Stimulated activated naive CD4-positive, alpha-beta T cell (primary cell): ENCODE results near the gene STAM2.
"Not testable (repeated sequence)": the region's sequence is repeated elsewhere in the genome, so short reads cannot be mapped to it uniquely, and the experiment has no call there.

Experiments
- DNase-seq, 6 experiments: peaks; one replicate each; lab custom pipeline; 2025; lab: John Stamatoyannopoulos, UW

The STAM2 gene

DNA sequence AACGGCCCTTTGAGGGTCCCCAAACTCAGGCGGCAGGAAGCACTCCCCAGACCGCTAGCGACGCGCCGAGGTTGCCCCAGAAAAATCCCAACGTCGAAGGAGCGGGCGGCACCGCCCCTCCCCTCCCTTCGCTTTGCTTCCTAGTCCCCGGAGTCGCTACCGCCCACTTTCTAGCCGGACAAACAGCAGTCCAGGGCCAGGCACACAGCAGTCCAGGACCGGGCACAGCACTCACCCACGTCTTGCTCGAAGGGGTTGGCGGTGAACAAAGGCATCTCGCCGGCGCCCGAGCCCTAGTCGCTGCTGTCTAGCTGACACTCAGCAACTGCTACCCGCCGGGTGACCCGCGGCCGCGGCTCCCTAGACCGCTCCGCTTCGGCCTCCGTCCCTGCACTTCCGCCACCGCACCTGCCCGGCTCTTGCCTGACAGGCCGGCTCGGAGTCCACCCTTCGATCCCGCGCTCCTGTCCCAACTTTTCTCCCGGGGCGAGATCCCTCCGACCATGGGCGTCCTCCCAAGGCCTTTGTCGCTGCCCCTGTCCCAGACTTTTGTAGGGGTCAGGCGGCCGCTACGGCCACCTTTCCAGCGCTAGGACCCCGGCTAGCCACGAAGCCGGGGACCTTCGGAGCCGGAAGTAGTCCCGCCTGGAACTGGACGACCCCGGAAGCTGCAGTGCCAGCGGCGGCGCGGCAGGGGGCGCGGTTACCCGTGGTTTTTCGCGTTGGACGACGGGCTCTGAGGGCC, at the start of gene STAM2:
TSS of gene STAM2 (minus strand) at position 396 of the 745 bp plus-strand sequence. CDS start at position 275, 121 bp downstream.
- peak; percentile 75 to 92 (median 84) for DNase-seq

DNA sequence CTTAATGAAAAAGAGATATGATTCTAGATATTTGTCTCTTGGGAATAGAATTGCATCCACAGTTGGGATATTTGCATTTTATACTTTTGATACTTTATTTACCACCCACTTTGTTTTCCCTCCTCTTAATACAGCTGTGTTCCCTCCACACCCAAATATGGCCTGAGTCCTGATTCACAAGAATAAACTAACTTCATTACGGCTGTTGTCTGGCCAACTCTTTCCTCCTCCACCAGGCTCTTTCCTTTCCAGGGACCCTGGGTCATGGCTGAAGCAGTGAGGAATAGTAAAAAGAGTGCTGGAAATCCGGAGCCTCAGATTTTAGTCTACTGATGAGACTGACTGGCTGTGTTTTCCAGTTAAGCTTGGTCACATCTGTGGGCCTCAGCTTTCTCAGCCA, 48.4 kb upstream of the STAM2 start:
- no peak for DNase-seq

DNA sequence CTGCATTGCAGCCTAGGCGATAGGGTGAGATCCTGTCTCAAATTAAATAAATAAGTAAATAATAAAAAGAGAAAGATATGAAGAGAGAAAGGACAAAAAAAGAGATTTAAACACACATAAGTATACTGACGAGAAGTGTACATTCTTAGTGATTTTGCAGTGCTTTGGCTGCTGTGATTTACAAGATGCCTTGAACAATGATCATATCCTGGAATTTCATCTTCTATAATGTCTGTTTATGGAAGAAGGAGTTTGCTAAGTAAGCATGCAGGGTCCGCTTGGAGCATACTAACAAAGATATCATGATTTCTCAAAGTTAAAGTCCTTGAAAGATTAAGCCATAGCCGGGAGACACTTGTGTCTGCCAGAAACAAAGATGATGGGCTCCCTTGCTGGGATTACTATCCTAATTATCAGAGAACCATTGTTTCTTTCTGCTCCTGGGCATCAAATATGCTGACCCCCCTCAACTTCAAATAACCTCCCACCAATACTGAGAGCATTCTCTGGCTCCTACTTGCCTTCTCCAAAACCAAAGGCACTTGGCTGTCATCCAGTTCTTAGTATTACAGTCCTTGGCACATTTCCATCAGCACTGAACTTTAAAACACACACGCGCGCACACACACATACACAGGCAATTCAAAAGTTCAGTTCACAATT, 47.5 kb upstream of the STAM2 start:
- DNase-seq, result no peak

DNA sequence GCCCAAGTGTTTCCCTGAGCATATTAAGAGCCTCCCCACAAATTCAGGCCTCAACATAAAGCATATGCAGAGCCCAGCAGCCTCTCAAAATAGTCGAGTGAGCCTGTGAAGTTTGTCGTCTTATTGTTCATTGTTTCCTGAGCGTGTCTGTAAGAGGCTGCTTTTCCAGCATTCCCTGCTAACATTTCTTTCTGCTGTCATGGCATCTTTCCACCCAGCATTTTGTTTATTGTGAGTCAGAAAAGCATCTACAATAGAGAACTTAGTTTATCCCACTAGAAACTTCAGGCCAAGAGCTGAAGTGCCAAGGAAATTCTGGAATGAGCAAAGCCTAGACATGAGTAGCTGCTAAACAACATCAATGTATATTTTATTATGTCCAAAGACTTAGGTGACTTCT, 46.3 kb upstream of the STAM2 start:
- no peak for DNase-seq

DNA sequence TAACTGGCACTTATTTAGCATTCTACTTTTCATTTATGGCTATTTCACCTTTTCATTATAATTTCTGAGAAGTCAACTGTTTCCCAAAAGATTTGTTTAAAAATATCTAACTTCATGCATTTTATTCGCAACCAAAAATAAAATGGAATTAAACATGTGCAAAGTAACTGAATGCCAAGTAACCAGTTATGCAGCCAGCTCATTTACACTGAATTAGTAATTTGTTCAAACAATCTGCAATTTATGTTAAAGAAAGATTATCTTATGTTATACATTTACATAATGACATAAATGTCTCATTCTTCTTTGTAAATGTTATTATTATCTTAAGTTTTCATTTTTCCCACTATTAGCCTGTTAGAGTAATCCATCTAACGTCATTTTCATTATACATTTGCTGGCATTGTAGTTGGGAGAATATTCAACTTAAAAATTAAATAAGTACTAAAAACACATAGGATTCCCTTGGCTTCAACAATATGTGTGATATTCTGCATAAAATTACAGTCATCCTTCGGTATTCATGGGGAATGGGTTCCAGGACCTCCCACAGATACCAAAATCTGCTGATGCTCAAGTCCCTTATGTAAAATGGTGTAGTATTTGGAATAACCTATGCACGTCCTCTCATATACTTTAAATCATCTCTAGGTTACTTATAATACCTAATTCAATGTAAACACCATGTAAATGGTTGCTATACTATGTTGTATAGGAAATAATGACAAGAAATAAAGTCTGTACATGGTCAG, 43.7 kb upstream of the STAM2 start:
- DNase-seq, result no peak

DNA sequence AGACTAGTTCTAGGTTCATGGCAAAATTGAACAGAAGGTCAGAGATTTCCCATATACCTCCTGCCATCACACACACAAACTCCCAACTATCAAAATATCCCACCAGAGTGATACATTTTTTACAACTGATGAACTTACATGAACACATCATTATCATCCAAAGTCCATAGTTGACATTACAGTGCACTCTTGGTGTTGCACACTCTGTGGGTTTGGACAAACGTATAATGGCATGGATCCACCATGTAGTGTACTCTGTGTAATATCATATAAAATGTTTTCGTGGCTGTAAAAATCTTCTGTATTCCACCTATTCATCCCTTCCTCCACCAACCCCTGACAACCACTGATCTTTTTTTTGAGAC, 25.9 kb upstream of the STAM2 start:
- no peak for DNase-seq

DNA sequence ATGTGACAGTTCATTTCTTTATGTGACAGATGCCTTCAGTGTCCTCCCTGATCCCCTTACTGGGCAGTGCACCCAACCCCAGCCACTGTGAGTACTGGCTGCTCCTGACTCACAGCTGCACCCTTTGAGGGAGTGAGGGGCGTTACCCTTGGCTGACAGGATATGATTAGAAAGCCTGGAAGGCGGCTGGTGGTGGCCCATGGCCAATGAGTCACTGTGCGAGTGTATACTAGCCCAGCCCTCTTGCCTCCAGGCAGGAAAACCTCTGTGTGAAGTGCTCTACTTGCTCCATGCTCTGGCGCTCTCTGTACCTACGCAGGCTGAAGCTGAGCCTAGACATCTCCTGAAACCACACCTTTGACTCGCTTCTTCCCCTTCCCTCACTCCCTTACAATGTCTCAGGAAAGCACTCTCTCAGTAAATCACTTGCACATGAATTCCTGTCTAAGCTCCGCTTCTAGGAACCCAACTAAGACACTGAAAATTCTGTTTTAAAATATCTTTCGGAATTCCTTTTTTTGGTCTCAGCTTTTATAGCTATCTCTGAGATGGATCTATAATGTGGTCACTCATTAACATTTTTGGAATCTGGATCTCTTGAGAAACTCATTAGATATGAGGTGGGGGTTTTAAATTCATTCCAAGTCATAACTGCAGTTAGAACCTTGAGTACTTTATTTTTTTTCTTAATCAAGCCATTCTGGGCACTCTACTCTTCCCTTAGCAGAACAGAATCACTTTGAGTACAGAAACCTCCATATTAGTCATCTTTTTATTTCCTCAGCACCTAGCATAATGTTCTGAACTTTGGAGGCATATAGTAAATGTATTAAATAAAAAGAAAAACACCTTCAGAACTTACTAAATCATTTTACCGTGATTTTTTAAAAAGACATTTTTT, 25.3 kb upstream of the STAM2 start:
- no peak for DNase-seq

DNA sequence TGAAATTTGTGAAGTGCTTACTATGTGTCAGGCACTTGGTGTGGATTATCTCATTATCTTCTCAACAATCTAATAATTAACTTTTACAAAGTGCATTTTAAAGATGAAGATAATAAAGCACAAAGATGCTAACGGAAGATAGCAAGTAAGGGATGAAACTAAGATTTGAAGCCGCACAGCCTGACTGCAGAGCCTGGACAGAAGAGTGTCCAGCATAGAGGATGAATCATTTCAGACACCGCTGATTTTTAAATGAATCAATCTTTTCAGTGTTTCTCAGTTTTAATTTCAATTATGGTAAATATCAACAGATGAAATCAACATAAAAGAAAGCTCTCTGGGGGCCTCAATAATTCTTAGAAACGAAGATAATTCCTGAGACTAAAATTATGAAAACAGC, 24.5 kb upstream of the STAM2 start:
- no peak for DNase-seq

DNA sequence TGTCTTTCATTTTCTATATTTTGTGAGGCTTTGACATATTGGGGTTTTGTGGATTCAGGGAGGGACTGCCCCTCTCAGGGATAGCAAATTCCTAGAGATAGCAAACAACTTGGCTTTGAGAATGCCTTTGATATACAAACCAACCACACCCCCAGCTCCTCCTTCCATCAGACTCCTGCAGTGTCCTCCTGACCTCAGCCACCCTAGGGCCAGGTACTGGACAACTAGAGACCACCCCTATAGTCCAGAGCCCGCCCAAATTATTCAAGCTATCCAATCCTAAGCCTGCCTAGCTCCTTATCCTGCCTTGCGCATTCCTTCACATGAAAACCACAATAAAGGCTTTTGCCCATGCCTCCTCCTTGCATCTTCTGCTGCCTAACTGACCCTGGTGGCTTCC, 22.9 kb upstream of the STAM2 start:
- no peak for DNase-seq

DNA sequence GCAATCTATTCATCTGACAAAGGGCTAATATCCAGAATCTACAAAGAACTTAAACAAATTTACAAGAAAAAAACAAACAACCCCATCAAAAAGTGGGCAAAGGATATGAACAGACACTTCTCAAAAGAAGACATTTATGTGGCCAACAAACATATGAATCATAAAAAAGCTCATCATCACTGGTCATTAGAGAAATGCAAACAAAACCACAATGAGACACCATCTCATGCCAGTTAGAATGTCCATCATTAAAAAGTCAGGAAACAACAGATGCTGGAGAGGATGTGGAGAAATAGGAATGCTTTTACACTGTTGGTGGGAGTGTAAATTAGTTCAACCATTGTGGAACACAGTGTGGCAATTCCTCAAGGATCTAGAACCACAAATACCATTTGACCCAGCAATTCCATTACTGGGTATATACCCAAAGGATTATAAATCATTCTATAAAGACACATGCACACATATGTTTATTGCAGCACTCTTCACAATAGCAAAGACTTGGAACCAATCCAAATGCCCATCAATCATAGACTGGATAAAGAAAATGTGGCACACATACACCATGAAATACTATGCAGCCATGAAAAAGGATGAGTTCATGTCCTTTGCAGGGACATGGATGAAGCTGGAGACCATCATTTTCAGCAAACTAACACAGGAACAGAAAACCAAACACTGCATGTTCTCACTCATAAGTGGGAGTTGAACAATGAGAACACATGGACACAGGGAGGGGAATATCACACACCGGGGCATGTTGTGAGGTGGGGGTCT, 22.1 kb upstream of the STAM2 start:
- DNase-seq, result not testable (repeated sequence)

DNA sequence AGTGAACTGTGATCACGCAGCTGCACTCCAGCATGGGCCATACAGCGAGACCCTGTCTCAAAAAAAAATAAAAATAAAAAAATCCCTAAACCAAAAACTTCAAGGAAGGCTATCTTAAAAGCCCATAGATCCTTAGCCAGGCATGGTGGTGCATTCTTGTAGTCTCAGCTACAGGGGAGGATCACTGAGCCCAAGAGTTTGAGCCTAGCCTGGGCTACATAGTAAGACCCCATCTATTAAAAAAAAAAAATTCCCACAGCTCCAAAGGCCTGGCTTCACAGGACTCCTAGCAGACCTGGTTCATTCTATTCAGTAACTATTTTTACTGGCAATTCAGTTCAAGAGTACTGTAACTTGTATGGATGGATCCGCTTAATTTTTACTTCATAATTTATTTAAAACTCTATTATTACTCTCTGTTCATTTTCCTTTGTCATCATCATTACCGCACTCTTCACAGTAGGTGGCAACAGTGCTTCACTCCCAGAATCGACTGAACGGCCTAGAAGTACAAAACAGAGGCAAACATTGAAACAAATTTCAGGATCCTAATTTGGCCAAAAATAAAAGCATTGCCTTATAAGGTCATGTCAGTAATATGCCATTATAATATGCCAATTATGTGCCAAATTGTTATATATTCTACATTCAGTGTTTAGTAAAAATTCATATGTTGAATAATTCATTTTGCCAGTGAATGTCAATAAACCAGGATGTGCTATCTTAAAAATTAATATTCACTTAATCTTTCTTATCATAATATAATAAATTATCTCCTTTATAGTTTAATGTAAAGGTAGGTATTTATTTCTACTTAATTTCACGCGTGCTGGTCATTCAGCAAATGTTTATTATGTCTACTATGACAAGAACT, 14.3 kb upstream of the STAM2 start:
- DNase-seq, result no peak

DNA sequence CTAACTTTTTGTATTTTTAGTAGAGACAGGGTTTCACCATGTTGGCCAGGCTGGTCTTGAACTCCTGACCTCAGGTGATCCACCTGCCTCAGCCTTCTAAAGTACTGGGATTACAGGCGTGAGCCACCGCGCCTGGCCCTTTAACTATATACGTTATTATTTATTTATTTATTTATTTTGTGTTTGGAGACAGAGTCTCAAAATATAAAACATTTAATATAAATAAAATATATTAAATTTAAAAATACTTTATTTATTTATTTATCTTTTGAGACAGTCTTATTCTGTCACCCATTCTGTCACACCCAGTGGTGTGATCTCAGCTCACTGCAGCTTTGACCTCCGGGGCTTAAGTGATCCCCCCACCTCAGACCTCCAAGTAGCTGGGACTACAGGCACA, 11.2 kb upstream of the STAM2 start:
- not testable (repeated sequence) for DNase-seq

DNA sequence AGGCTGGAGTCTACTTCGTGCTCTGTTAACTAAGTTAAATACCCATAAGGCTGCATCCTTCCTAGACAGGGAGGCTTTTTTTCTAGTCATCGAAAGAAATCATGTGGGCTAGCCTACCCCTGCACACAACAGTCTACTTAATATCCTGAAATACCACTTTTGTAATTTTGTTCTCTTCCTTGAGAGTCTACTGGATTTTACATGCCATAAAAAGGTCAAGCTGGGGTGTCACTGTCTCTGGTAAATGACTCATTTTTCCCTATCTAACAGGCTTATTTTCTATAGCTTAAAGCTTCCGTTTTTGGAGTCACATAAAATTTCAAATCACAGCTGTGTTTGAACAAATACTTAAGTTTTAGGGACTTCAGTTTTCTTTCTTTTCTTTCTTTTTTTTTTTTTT, 10.7 kb upstream of the STAM2 start:
- DNase-seq, result no peak

DNA sequence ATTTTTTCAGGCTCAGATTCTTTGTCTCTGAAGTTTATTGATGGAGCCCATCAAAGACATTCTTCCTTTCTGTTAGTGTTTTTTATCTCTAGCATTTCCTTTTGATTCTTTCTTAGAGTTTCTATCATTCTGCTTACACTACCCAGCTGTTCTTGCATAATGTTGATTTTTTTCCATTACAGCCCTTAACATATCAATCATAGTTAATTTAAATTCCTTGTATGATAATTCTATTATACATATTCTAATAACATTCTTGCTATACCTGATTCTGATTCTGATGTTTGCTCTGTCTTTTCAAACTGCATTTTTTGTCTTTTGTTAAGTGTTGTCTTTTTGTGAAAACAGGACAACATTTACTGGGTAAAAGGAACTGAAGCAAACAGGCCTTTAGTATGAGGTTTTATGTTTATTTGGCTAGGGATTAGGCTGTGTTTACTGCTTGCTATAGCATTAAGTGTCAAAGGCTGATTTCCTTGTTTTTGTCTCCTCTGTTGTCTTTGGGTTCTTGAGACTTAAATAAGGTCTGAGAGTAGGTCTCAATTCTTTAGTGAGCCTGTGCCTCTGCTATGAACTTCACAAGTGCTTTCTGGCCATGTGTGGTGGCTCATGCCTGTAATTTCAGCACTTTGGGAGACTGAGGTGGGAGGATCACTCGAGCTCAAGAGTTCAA, 8.0 kb upstream of the STAM2 start:
- DNase-seq, result no peak

DNA sequence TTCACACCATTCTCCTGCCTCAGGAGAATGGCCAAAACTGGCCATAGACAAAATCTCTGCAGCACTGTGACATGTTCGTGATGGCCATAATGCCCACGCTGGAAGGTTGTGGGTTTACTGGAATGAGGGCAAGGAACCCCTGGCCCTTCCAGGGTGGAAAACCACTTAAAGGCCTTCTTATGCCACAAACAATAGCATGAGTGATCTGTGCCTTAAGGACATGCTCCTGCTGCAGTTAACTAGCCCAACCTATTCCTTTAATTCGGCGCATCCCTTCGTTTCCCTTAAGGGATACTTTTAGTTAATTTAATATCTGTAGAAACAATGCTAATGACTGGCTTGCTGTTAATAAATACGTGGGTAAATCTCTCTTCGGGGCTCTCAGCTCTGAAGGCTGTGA, 2.1 kb upstream of the STAM2 start:
- DNase-seq, result not testable (repeated sequence)

DNA sequence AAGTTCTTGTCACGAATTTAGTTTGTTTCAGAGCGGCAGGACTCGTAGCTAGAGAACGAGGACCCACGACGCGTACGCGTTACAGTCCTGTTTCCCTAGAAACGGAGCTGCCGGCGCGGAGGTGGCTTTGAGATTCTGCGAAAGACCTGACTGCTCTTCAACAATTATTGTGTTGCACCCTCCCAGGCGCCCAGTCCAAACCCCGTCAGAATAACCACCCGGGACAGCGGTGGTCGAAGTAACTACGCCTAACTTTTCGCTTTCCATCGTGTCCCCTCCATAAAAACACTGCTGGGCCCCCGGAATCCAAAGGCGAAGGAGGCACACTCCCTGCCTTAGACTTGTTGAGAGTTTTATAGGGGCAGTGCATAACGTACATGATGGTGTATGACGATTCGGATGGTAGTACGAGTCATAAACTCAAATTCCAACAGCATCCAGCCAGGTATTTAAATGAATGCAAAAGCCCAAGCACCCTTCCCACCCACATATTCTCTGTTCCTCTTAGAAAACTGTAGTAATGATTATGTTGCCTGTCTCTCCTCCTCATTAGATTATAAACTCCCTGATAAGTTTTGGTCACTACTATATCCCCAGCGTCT, 651 bp upstream of the STAM2 start:
- DNase-seq, result no peak

DNA sequence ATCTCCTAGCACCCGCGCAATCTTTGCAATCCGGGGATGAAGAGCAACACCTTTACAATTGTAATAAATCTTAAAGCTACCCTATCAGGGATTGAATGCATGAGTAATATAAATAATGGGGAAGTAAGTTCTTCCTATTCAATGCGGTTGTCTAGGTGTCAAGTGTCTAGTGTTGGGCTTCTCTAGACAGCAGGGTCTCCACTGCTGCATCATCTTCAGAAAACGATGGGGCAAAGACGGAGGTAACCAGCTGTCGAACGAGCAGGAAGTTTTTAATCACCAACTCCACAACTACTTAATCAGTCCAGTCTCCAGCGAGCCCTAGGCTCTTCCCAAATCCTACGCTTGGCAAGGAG, 573 bp downstream of the STAM2 start:
- DNase-seq, result peak in 1 of 6 experiments; percentile 67

DNA sequence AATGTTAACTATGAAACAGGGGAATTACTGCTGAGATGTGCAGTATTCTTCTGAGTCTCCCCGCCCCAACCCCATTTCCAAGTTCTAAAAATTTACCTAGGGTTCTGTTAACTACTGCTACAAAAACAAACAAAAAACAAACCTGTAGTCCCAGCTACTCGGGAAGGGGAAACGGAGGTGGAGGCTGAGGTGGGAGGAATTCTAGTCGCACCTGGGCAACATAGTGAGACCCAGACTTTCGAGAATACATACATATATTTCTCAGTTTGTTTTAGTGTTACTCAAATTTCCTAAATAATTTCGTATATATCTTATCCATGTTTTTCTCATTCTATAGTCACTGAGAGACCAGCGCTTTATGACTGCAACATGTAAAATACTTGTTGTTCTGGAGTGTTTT, 989 bp downstream of the STAM2 start:
- DNase-seq, result no peak

DNA sequence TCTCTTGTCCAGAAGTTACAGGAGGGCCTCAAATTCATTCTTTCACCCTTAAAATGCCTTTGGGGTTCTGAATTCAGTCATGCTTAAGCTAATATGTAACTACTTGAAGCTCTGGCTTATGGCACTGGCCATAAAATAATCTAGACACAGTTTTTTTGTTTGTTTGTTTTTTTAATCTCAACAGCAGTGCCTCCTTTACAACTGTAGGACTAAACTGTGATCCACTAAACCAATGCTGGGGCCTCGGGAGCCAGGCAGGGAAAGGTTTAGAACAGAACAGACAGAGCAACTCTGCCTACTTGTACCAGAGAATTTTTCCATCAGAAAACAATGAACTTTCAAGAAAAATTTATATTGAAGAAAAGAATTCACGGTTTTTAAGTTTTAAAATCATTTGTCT, 1.7 kb downstream of the STAM2 start:
- DNase-seq, result no peak
